NCI-H446 treated with DMSO at 0.1 percent for 48 hours (cell line): ENCODE results near the gene ZNF236.

ENCODE experiments used
- DNase-seq: peaks from one replicate; lab custom pipeline; 2025; lab: John Stamatoyannopoulos, UW

ZNF236 gene

DNA sequence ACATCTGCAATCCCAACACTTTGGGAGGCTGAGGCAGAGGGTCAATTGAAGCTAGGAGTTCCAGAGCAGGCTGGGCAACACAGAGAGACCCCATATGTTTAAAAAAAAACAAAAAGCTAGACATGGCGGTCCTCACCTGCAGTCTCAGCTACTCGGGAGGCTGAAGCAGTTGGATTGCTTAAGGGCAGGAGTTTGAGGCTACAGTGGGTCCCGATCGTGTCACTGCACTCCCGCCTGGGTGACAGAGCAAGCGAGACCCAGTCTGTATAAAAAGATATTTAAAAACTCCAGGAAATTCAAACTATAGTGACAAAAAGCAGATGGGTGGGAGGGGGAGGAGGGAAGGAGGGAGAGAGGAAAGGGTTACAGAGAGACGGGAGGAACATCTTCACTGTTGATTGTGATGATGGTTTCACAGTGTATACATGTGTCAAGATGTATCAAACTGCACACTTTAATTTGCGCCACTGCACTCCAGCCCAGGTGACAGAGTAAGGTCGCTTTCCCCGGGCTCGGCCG, 942 bp upstream of the ZNF236 start:
- no peak for DNase-seq

DNA sequence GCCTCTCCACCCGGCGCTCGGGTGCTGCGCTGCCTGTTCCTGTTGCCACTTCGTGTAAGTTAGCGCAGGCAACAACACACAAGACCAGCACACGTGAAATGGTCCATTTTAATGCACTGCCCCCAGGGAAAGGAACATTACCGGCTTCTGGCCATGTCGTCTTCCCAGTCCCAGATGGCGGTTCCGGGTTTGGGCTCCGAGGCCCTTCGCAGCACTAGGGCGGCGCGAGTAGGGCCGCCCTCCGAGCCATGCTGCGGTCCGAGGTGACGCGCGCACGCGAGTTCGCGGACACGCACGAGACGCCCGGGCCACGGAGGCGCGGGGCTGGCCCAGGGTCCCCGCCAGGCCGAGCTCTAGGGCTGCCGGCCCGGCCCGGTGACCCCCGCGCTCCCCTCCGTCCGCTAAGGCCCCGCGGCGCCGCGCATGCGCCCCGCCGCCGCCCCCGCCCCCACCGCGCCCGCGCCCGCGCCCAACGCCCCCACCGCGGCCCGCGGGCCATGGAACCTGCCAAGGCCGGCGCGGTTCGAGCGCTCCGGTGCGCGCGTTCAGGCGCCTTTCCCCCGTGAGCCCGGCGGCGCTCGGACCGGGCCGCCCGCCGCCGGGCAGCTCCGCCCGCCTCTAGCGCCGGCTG, 367 bp upstream of the ZNF236 start:
- no peak for DNase-seq

DNA sequence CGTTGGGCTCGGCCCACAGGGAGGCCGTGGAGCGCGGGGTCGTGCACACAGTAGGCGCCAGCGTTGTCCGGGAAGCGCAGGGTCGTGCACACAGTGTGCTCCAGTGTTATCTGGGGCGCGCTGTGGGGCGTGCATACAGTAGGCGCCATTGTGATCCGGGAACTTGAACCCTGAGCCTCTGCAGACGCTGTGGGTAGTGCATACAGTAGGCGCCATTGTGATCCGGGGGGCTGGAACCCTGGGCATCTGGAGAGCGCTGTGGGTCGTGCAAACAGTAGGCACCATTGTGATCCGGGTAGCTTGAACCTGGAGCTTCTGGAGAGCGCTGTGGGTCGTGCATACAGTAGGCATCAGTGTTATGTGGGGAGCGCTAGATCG, 793 bp downstream of the ZNF236 start:
- DNase-seq: no peak

DNA sequence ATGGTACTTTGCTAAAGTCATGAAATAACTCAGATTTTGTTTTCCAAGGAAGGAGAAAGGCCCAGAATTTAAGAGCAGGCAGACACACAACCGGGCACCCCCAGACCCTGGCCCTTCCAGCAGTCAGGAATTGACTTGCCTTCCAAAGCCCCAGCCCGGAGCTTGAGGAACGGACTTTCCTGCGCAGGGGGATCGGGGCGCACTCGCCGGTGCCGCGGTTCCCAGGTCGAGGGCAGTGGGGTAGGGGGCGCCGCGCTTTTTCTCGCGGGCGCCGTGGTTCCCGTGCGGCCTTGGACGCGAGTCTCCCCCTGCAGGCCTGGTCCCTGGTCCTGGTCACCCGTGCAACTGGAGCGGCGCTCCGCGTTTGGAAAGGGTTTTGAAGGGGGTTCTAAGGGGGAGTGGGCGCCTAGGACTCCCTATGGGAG, 1.2 kb downstream of the ZNF236 start:
- no peak for DNase-seq

DNA sequence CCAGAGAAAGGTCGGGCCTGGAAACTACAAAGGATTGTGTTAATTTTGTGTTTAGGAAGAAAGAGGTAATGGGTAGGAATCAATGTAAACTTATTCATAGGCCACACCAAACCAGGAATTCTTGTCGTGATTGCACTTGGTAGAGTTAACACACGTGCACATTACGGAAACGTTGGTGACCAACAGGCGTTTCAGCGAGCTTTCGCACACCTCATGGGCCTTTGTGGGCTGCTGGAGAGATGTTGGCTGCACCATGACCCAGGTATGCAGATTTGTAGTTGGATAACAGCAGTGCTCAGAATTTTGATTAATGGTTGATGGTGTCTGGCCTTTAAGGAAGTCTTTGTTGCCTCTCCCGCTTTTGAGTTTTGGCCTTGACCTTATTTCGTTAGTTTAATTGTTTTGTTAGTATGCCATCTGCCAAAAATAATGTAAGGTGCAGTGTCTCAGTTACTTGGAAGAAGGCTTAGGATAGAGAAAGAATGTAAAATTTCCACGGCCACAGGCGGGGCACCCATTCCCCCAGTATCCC, 1.9 kb downstream of the ZNF236 start:
- DNase-seq: no peak

DNA sequence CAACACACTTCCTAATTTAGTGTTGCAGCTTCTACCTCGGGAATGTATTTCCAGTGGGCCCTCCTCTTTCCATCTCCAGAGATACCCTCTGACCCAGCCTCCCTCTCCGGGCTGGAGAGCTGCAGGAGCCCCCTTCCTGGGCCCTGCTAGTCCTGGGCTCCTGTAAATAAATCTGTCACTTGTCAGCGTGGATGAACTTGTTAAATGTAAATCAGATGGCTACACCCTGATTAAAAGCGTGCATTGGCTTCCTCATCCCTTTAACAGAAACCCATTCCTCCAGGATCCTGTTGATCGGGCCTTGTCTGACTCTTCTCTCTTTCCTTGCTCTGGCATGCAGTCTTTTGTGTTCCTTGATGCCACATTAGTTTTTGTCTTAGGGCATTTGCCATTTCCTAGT, 2.4 kb downstream of the ZNF236 start:
- no peak for DNase-seq

DNA sequence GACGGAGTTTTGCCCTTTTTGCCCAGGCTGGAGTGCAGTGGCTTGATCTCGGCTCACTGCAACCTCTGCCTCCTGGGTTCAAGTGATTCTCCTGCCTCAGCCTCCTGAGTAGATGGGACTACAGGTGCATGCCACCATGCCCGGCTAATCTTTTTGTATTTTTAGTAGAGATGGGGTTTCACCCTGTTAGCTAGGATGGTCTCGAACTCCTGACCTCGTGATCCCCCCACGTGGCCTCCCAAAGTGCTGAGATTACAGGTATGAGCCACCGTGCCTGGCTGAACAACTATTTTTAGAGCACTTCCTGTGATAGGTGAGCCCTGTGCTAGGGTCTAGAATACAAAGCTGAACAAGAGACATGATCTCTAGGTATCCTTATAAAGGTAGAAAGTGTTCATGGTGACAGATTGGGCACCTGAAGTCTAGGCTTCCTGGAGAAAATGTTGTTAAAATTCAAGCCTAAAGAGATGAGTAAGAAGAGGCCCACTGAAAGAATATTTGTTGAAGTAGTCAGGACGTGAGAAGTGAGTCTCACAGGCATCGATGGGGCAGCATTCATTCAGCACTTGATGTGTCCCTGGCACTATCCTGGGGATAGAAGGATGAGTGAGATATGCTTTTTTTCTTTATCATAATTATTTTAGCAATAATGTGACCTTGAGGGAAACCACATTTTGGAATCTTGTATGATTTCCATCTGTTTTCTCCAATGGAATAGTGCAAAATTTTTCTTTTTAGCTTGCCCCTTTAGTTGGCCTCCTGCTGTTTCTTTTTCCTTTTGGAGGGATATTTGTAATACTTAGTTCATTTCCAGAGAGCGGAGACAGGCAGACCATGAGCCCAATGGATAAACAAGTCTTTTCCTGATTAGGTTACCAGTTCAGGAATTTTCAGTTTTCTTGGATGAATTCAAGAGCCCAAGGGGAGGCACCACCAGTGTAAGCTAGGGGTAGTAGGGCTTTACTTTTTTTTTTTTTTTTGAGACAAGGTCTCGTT, 5.1 kb downstream of the ZNF236 start:
- DNase-seq: no peak

DNA sequence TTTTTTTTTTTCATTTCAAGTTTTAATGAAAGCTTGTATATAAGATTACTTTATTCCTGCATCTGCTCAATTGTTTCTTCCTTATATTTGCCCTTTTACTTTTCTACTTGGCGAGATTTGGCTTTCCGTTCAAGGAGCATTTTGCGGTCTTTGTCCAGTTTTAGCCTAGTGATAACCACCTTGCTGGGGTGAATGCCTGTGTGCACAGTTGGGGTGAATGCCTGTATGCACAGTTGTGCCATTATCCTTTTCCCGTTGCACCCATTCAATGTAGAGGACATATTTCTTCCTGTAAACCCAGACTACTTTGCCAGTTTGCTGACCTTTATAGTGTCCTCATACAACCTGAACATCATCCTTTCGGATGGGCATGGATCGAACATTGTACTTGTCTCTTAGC, 12.0 kb downstream of the ZNF236 start:
- no peak for DNase-seq

DNA sequence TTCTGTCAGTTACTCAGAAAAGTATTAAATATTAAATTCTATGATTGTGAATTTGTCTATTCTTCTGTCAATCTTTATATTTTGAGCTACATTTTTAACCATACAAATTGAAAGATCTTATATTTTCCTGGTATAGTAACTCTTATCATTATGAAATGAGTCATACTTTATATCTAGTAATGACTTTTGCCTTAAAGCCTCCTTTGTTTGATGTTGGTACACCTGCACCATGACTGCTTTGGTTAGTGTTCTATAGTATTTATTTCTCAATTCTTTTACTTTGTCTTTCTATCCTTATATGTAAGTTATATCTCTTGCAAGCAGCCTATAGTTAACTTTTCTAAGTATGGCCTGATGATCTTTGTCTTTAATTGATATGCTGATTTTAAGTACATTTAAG, 13.0 kb downstream of the ZNF236 start:
- no peak for DNase-seq

DNA sequence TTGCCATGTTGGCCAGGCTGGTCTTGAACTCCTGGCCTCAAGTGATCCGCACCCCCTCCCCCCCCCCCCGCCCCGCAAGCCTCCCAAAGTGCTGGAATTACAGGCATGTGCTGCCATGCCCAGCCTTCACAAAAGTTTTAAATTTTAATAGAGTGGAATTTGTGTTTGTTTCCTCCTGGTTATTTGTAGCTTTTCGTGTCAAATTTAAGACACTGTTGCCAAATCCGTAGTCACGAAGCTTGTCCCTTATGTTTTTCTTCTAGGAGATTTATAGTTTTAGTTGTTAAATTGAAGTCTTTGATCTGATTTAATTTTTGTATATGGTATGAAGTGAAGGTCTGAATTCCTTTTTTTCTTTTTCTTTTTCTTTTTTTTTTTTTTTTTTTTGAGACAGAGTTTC, 14.7 kb downstream of the ZNF236 start:
- DNase-seq: no peak

DNA sequence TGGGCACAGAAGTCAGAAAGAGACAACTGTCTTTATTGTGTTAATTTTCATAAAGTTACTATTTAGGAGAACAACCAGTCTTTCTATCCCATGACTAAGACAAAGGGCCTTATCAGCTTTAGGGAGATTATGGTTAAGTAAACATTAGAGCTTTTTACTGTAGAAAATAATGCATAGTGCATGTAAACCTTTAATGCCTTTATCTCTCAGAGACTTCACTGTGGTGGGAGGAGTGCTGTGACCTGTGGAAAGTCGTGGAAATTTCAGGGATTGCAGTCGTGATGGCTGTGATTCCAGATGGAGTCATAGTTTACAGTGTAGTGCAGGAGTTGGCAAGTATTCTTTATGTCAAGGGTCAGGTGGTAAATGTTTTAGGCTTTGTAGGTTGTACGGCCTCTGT, 15.8 kb downstream of the ZNF236 start:
- DNase-seq: no peak

DNA sequence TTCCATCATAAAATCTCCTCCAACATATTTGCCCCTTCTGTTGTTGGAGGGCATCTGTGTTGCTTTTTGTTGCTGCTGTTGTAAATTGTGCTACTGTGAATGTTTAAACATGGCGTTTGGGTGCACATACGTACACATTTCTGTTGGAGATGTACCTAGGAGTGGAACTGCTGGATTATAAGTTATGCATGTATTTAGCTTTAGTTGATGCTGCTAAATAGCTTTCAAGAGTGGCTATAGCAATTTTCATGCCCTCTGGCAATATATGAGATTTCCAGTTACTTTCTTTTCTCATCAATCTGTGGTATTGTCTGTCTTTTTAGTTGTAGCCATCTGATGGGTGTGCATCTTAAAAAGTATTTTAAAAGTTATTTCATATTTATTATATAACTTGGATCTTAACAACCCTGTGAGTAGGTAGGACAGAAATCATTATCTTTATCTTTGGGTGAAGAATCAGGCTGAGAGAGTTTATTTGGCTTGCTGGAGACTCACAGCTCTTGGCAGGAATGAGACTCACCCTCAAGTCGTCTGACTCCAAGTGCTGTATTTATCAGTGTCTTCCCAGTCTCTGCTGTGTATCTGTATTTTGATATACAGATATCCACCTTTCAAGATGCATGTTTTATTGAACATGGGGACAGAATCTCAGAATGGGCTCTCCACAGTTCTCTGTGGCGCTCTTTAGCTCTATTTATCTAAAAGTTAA, 16.9 kb downstream of the ZNF236 start:
- no peak for DNase-seq

DNA sequence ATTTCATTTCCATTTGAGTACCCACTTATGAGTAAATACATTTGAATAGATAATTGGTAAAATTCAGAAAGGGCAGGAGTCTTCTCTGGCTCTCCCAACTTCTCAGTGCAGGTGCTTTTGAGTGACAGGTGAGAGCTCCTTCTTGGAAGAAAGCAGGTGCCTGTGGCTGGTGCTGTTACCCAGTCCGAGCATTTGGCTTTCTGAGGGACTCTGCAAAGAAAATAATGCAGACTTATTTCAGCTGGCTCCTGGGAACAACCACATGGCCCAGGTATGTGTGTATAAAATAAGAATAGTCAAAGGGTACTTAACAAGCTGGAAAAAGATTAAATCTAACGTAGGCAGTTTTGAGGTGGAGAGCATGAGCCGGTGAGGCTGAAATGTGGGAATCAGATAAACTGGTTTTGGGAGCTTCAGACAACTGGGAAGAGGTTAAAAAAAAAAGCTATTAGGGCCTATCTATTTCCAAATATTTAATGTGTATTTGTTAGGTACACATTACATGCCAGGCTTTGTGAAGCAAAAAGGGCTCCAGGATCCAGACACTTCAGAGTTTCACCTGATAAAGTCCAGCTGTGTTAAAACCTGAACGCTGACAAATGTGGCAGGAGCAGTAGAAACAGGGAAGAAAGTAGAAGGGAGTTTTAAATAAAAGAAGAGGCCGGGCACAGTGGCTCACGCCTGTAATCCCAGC, 20.6 kb downstream of the ZNF236 start:
- DNase-seq: no peak

DNA sequence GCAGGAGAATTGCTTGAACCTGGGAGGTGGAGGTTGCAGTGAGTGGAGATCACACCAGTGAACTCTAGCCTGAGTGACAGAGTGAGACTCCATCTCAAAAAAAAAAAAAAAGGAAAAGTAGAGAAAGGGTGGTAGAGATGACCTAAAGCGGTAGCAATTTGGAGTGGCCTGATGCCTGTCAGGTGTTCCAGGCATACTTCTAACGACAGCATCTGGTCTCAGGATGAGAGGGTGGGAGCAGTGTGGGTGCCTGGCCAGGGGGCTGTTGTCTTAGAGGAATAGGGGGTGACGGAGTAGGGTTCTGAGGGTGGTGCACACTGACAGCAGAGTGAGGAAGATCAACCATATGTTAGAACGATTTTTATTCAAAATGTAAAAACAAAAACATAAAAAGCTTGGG, 21.8 kb downstream of the ZNF236 start:
- no peak for DNase-seq

DNA sequence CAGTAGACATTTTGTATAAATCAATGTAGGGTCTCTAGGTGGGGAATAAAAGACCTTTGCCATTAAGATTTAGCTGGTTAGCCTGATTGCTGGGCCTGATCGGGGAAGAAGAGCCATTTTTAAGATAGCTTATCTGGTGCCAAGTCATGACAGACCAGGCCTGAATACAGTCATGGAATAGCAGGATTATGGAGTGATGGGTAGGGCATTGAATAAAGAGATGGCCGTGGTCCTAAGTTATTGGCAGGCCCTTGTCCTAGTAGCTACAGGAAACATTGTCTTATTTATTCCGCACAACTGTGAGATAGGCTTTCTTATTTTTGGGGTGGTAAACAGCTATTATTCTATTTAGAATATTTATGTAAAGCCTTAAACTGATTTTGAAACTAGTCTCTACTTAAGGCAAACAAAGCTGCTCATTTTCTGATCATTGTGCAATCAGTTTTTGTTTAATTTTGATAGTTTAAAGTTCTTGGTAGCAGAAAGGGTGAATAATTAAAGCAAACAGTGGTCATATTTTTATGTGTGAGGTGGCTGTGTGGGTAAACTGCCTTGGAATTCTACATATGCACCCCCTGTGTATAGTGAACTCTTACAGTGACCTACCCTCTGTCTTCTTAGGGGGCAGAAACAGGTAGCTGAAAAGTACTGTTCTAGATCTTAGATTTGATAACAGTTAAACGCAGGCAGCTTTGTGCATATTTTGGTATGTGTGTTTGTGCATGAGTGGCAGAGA, 22.6 kb downstream of the ZNF236 start:
- DNase-seq: no peak

DNA sequence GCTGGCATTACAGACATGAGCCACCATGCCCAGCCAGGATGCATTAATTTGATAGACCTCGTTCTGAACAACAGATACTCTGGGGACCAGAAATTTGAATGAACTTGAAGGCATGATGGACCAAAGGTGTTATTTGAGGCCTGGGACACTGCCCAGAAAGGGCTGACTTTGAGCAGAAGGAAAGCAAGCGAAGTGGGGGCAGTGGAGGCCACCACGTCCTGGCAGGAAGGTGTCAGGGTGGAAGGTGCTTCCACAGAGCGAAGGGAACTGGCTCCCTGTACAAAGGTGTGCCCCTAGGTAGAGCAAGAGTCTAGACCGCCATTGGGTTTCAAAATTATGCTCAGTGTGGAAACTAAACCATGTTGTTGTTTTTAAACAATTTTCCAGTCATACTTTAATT, 23.9 kb downstream of the ZNF236 start:
- DNase-seq: no peak

DNA sequence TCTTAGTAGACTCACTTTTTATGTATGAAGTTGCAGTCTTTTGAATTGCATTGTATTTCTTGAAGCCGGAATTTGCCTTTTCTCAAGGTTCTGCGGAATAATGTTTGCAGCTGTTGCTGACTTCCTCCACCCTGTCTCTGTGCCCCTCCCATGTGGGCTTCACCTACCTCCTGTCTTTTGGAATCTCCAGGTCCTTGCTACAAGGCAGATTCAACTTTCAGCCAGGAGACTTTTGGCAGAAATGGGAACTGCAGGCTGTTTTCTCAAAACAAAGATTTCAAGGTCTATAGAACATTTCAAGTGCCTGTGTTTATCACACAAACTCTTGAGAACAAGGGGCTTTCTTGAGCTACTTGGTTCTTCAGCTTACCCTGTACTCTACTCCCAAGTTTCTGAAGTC, 25.6 kb downstream of the ZNF236 start:
- DNase-seq: no peak

DNA sequence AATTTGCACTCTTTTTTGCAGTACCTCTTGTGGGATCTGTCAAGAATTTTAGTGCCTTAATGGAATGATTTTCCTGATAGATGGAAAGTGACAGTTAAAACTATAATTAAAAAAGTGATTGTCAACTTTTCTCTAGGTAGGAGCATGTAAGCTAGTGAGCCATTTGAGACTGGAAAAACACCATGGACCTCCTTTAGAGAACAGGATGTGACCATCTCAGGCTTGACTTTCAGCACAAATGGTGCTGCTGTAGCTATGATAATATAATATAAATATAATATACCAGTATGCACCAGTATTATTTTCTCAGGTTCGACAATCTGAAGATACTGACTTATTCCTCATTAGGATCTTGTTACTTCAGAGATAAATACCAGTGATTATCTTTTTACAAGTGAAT, 27.8 kb downstream of the ZNF236 start:
- no peak for DNase-seq

DNA sequence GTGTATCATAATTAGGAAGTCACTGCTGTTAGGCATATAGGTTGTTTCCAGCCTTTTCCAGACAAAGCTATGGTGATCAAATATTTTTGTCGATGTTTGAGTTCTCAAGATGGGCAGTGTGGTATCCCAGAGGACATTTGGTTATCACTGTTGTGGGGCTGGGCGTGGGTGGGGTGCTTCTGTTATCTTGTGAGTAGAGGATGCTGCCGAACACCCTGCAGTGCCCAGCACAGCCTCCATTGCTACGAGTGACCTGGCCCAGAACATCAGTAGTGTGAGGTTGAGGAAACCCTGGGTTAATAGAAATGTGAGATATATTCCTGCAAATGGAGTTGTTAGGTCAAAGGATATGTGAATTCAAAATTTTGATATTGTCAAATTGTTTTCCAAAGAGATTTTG, 33.2 kb downstream of the ZNF236 start:
- DNase-seq: no peak

DNA sequence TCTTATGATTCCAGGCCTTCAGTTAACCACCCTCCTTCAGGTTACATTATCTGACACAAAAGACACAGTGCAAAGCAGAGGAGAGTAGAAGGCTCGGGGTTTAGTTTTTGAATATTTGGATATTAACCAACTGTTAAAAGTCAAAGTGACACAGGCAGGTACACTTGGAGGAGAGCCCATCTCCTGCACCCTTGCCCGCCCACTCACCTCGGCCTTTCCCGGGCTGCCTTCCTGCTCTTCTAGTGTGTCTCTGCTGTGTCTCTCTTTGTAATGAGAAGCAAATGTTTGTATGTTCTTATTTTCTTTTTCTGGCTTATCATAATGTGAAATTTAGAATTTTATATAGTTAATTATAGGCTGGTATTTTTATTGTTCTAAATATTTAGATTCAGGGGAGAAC, 35.1 kb downstream of the ZNF236 start:
- no peak for DNase-seq
